ENCODE data around the gene APCDD1L.

DNA sequence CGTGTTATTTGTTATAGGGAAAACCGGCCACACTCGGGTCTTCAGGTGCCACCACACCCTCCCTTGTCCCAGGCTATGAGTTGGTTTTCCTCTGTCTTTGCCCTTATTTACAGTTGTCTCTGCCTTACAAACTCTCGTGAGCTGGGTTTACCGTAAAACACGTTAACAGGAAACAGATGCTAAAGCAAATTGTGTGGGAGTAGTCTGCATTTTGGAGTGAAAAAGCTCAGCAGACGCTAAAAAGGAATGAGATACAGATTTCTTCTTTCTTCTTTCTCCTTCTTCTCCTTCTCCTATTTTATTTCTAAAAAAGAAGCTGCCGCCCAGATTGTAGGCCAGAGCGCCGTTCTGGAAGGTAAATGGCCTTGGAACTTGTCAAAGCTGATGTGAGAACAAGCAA is 51.9 kb downstream of the APCDD1L start:
- TF ChIP-seq, protein P1, sequence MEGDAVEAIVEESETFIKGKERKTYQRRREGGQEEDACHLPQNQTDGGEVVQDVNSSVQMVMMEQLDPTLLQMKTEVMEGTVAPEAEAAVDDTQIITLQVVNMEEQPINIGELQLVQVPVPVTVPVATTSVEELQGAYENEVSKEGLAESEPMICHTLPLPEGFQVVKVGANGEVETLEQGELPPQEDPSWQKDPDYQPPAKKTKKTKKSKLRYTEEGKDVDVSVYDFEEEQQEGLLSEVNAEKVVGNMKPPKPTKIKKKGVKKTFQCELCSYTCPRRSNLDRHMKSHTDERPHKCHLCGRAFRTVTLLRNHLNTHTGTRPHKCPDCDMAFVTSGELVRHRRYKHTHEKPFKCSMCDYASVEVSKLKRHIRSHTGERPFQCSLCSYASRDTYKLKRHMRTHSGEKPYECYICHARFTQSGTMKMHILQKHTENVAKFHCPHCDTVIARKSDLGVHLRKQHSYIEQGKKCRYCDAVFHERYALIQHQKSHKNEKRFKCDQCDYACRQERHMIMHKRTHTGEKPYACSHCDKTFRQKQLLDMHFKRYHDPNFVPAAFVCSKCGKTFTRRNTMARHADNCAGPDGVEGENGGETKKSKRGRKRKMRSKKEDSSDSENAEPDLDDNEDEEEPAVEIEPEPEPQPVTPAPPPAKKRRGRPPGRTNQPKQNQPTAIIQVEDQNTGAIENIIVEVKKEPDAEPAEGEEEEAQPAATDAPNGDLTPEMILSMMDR (IDR thresholded peaks at IDR 0.05; ENCODE audit: low read length), result no peak
- no peak for TF ChIP-seq EZH2 (IDR thresholded peaks at IDR 0.05; ENCODE audit: borderline replicate concordance, low read length)
